ENCODE data around the gene SNAP29.
"Not testable (repeated sequence)": the region's sequence is repeated elsewhere in the genome, so short reads cannot be mapped to it uniquely, and the experiment has no call there.

The SNAP29 gene

GRCh38 chr22:20818471-20818870 is 40.3 kb upstream of the SNAP29 start:
- Histone ChIP-seq H3K9me3 (replicated peaks; ENCODE audit: insufficient read depth, low read length) (no peaks in the 10 kb centered on the region), H3K79me2 (ENCODE audit: low read length) (no peaks in the 10 kb centered on the region), H2AFZ (ENCODE audit: low read length) (no peak overlapping the region), H3K4me2 (ENCODE audit: low read depth, low read length) (no peak overlapping the region), H3F3A (ENCODE audit: insufficient read depth, low read length) (no peaks in the 10 kb centered on the region), H3K4me3 (ENCODE audit: low read length) (no peak overlapping the region), H3K9me2 (replicated peaks; ENCODE audit: insufficient read depth, low read length) (no peaks in the 10 kb centered on the region), H3K4me1 (ENCODE audit: low read length) (no peaks in the 10 kb centered on the region), H3K36me3 (replicated peaks; ENCODE audit: insufficient read depth, low read length) (no peaks in the 10 kb centered on the region; the same call in 1 of the 2 replicates), H3K27me3 (replicated peaks; ENCODE audit: insufficient read depth, low read length) (no peaks in the 10 kb centered on the region), H3K9ac (ENCODE audit: low read length) (no peak overlapping the region), H3K27ac (ENCODE audit: low read length) (no peak overlapping the region), H4K20me1 (ENCODE audit: insufficient read depth, low read length) (no peaks in the 10 kb centered on the region)
- TF ChIP-seq EZH2phosphoT487 (IDR thresholded peaks at IDR 0.05; ENCODE audit: low read length) (no peak), EZH2 (optimal IDR thresholded peaks at IDR 0.05; ENCODE audit: low read depth, low read length) (no peak), CTCF (IDR thresholded peaks at IDR 0.05; ENCODE audit: low read length) (no peak)
- no peak for DNase-seq

DNA sequence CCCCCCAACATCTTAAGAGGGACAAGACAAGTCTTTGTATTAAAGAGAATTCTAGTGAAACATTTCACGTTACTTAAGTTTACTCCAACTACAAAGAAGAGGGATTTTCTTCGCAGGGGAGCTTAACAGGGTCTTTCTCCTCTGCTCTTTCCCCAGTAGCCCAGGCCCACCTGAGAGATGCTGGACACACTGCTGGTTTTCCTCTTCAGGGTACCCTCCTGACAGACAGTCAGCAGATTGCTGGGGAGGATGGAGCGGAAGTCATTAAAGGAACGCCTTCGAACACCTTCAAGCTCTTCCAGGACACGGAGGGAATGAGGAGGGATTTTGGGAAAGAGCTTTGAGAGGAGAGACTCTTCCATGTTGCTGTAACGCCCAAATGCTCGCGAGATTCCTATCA is 39.3 kb upstream of the SNAP29 start:
- DNase-seq, result no peak
- no peaks in the 10 kb centered on the region for H3F3A ChIP-seq (ENCODE audit: insufficient read depth, low read length)
- H3K9ac ChIP-seq (ENCODE audit: low read length), result no peak overlapping the region
- no peaks in the 10 kb centered on the region for H3K9me3 ChIP-seq (replicated peaks; ENCODE audit: insufficient read depth, low read length)
- no peaks in the 10 kb centered on the region for H3K4me1 ChIP-seq (ENCODE audit: low read length)
- H3K79me2 ChIP-seq (ENCODE audit: low read length), result no peaks in the 10 kb centered on the region
- no peak overlapping the region for H3K27ac ChIP-seq (ENCODE audit: low read length)
- H3K36me3 ChIP-seq (replicated peaks; ENCODE audit: insufficient read depth, low read length), result no peaks in the 10 kb centered on the region; the same call in 1 of the 2 replicates
- no peak overlapping the region for H3K4me2 ChIP-seq (ENCODE audit: low read depth, low read length)
- H3K27me3 ChIP-seq (replicated peaks; ENCODE audit: insufficient read depth, low read length), result no peaks in the 10 kb centered on the region
- H4K20me1 ChIP-seq (ENCODE audit: insufficient read depth, low read length), result no peaks in the 10 kb centered on the region
- no peak overlapping the region for H2AFZ ChIP-seq (ENCODE audit: low read length)
- TF ChIP-seq CTCF (IDR thresholded peaks at IDR 0.05; ENCODE audit: low read length) (no peak), EZH2phosphoT487 (IDR thresholded peaks at IDR 0.05; ENCODE audit: low read length) (no peak)
- H3K4me3 ChIP-seq (ENCODE audit: low read length), result no peak overlapping the region
- no peaks in the 10 kb centered on the region for H3K9me2 ChIP-seq (replicated peaks; ENCODE audit: insufficient read depth, low read length)

DNA sequence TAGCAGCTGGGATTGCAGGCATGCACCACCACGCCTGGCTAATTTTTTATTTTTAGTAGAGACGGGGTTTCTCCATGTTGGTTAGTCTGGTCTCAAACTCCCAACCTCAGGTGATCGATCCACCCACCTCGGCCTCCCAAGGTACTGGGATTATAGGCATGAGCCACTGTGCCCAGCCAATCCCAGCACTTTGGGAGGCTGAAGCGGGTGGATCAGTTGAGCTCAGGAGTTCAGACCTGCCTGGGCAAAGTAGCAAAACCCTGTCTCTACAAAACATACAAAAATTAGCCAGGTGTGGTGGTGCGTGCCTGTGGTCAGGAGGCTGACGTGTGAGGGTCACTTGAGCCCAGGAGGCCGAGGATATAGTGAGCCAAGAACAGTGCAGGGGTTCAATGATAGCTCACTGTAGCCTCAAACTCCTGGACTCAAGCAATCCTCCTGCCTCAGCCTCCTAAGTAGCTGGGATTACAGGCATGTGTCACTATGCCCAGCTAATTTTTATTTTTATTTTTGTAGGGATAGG is 37.0 kb upstream of the SNAP29 start:
- not testable (repeated sequence) for H3K9me3 ChIP-seq (replicated peaks; ENCODE audit: insufficient read depth, low read length); H2AFZ ChIP-seq (ENCODE audit: low read length); H3K4me2 ChIP-seq (ENCODE audit: low read depth, low read length); H4K20me1 ChIP-seq (ENCODE audit: insufficient read depth, low read length); H3F3A ChIP-seq (ENCODE audit: insufficient read depth, low read length); H3K27ac ChIP-seq (ENCODE audit: low read length); H3K9ac ChIP-seq (ENCODE audit: low read length); DNase-seq; H3K4me3 ChIP-seq (ENCODE audit: low read length); H3K9me2 ChIP-seq (replicated peaks; ENCODE audit: insufficient read depth, low read length); H3K4me1 ChIP-seq (ENCODE audit: low read length); H3K36me3 ChIP-seq (replicated peaks; ENCODE audit: insufficient read depth, low read length); H3K79me2 ChIP-seq (ENCODE audit: low read length); H3K27me3 ChIP-seq (replicated peaks; ENCODE audit: insufficient read depth, low read length)

- Histone ChIP-seq H3K27me3 (replicated peaks; ENCODE audit: insufficient read depth, low read length) (no peaks in the 10 kb centered on the region), H3K79me2 (ENCODE audit: low read length) (no peaks in the 10 kb centered on the region), H3K9me3 (replicated peaks; ENCODE audit: insufficient read depth, low read length) (no peaks in the 10 kb centered on the region), H3K4me2 (ENCODE audit: low read depth, low read length) (no peak overlapping the region), H3K36me3 (replicated peaks; ENCODE audit: insufficient read depth, low read length) (no peaks in the 10 kb centered on the region; the same call in 1 of the 2 replicates), H2AFZ (ENCODE audit: low read length) (no peak overlapping the region), H3K4me1 (ENCODE audit: low read length) (no peaks in the 10 kb centered on the region), H4K20me1 (ENCODE audit: insufficient read depth, low read length) (no peaks in the 10 kb centered on the region), H3K4me3 (ENCODE audit: low read length) (no peak overlapping the region), H3K9ac (ENCODE audit: low read length) (no peak overlapping the region), H3K9me2 (replicated peaks; ENCODE audit: insufficient read depth, low read length) (no peaks in the 10 kb centered on the region), H3F3A (ENCODE audit: insufficient read depth, low read length) (no peaks in the 10 kb centered on the region), H3K27ac (ENCODE audit: low read length) (no peak overlapping the region)
- TF ChIP-seq CTCF (IDR thresholded peaks at IDR 0.05; ENCODE audit: low read length), result no peak
- no peak for DNase-seq
Measured at GRCh38 chr22:20822240-20822639, 36.6 kb upstream of the SNAP29 start.

Measured in MM.1S (cell line).